Ishikawa (cell line): ENCODE data around the gene NCAPH2.

Experiments used
- CEBPB ChIP-seq: IDR thresholded peaks from 2 replicates; pipeline ENCODE4 v1.6.1; 2012
- CREB1 ChIP-seq: IDR thresholded peaks from 2 replicates; pipeline ENCODE4 v1.6.1; 2012; ENCODE audit warnings: low read depth
- EGR1 ChIP-seq: IDR thresholded peaks from 2 replicates; pipeline ENCODE4 v1.6.1; 2012
- EP300 ChIP-seq: IDR thresholded peaks from 2 replicates; pipeline ENCODE4 v1.6.1; 2012; ENCODE audit warnings: borderline replicate concordance
- FOXM1 ChIP-seq: IDR thresholded peaks from 2 replicates; pipeline ENCODE4 v1.6.1; 2012; ENCODE audit warnings: low read depth, borderline replicate concordance
- MAX ChIP-seq: IDR thresholded peaks from 2 replicates; pipeline ENCODE4 v1.6.1; 2012
- NFIC ChIP-seq: IDR thresholded peaks from 2 replicates; pipeline ENCODE4 v1.6.1; 2012
- RAD21 ChIP-seq: IDR thresholded peaks from 2 replicates; pipeline ENCODE4 v1.6.1; 2012; ENCODE audit warnings: low read depth
- REST ChIP-seq: IDR thresholded peaks from 2 replicates; pipeline ENCODE4 v1.6.1; 2012; ENCODE audit warnings: low read depth, mild to moderate bottlenecking
- TAF1 ChIP-seq: IDR thresholded peaks from 2 replicates; pipeline ENCODE4 v1.6.1; 2012; ENCODE audit warnings: low read depth, mild to moderate bottlenecking
- TCF12 ChIP-seq: IDR thresholded peaks from 2 replicates; pipeline ENCODE4 v1.6.1; 2012; ENCODE audit warnings: low read depth
- TEAD4 ChIP-seq: IDR thresholded peaks from 2 replicates; pipeline ENCODE4 v1.6.1; 2012
- USF1 ChIP-seq: IDR thresholded peaks from 2 replicates; pipeline ENCODE4 v1.6.1; 2012
- YY1 ChIP-seq: IDR thresholded peaks from 2 replicates; pipeline ENCODE4 v1.6.1; 2012; ENCODE audit warnings: low read depth
- ZBTB7A ChIP-seq: IDR thresholded peaks from 2 replicates; pipeline ENCODE4 v1.6.1; 2012; ENCODE audit warnings: low read depth

Gene NCAPH2

GRCh38 chr22:50461536-50461935 lies 46.5 kb upstream of the NCAPH2 start:
- TF ChIP-seq CREB1 (no peak), EP300 (no peak), FOXM1 (no peak), TAF1 (no peak)

GRCh38 chr22:50461979-50462540 lies 46.0 kb upstream of the NCAPH2 start:
- TF ChIP-seq REST (no peak), RAD21 (no peak)

GRCh38 chr22:50463188-50463900 lies 44.7 kb upstream of the NCAPH2 start:
- TF ChIP-seq TAF1 (no peak), EGR1 (no peak), YY1 (no peak), FOXM1 (no peak), EP300 (no peak), USF1 (no peak), REST (no peak), CREB1 (no peak), ZBTB7A (no peak), TEAD4 (no peak), TCF12 (no peak), MAX (no peak), RAD21 (no peak), CEBPB (no peak)

GRCh38 chr22:50464451-50464850 lies 43.6 kb upstream of the NCAPH2 start:
- TF ChIP-seq YY1 (no peak), REST (no peak), EGR1 (no peak), TAF1 (no peak), TCF12 (no peak)

- no peak for TF ChIP-seq TCF12
- TF ChIP-seq ZBTB7A: no peak
- no peak for TF ChIP-seq REST
- no peak for TF ChIP-seq NFIC
- TF ChIP-seq MAX: no peak
- TF ChIP-seq TAF1: no peak
- no peak for TF ChIP-seq USF1
- no peak for TF ChIP-seq YY1
- TF ChIP-seq TEAD4: no peak
- no peak for TF ChIP-seq CEBPB
These were observed 42.7 kb upstream of the NCAPH2 start for GRCh38 chr22:50465066-50465930.
